Uterus (tissue), 2 donors: Measurements from ENCODE around the gene SIRPD.

Experiments
- CTCF ChIP-seq, 4 experiments: fragments of 200-600 bp in 2 of 4; fragments of 450-650 bp in 2 of 4; sonication (generic) in 2 of 4; IDR thresholded peaks; one replicate each; pipeline ENCODE4 v1.5.1; 2016 to 2019; ENCODE audit warnings: antibody characterized with exemption in 4 of 4, mild to moderate bottlenecking in 2 of 4, moderate library complexity in 1 of 4
- POLR2A ChIP-seq, 2 donors: fragments of 450-650 bp; IDR thresholded peaks; one replicate each; pipeline ENCODE4 v1.6.1; 2016; ENCODE audit warnings: antibody characterized with exemption in 2 of 2, mild to moderate bottlenecking in 1 of 2, moderate library complexity in 1 of 2

- TF ChIP-seq CTCF (IDR thresholded peaks at IDR 0.05), result no peak
- TF ChIP-seq POLR2A (IDR thresholded peaks at IDR 0.05), result no peak
These were observed 31.2 kb downstream of the SIRPD start for GRCh38 chr20:1526310-1526709.
